Measurements from ENCODE around the gene OR2T6.
"Not testable (repeated sequence)": the region's sequence is repeated elsewhere in the genome, so short reads cannot be mapped to it uniquely, and the experiment has no call there.

The OR2T6 gene

GRCh38 chr1:248388426-248388825 is 12.9 kb downstream of the OR2T6 start:
- no peak for TF ChIP-seq Cebpa-rat (IDR thresholded peaks at IDR 0.05)
- H3K4me1 ChIP-seq = 0 out of 2 replicates have a peak, but pooled peaks cover 5% of the 10 kb centered on the region
- no peak overlapping the region for H3K4me3 ChIP-seq
- no peak overlapping the region for H3K4me2 ChIP-seq
- H3K27ac ChIP-seq = no peak overlapping the region
- H3K27me3 ChIP-seq = no peaks in the 10 kb centered on the region
- no peaks in the 10 kb centered on the region for H3K9me3 ChIP-seq
- H3K9ac ChIP-seq = no peak overlapping the region
- no peaks in the 10 kb centered on the region for H3K36me3 ChIP-seq
- no peaks in the 10 kb centered on the region for H4K20me1 ChIP-seq

- Histone ChIP-seq H3K27ac (no peak overlapping the region), H3K9ac (no peak overlapping the region), H3K9me3 (no peaks in the 10 kb centered on the region), H4K20me1 (no peaks in the 10 kb centered on the region), H3K36me3 (no peaks in the 10 kb centered on the region), H3K4me2 (no peak overlapping the region), H3K27me3 (no peaks in the 10 kb centered on the region), H3K4me1 (no peaks in the 10 kb centered on the region), H3K4me3 (no peak overlapping the region)
- no peak for TF ChIP-seq Cebpa-rat (IDR thresholded peaks at IDR 0.05)
These were observed 17.5 kb downstream of the OR2T6 start for GRCh38 chr1:248393050-248393449.

GRCh38 chr1:248402748-248403147 is 27.2 kb downstream of the OR2T6 start, which contains the start of gene OR2T1:
OR2T1 (plus strand) TSS chr1:248403048; CDS start chr1:248406148, 3,100 bp downstream.
- TF ChIP-seq Cebpa-rat (IDR thresholded peaks at IDR 0.05) = no peak
- no peak within 1 kb of the TSS for H3K4me3 ChIP-seq
- no peak within 1 kb of the TSS for H3K27ac ChIP-seq

GRCh38 chr1:248404024-248404423 is 28.5 kb downstream of the OR2T6 start:
- no peak overlapping the region for H3K27ac ChIP-seq
- no peaks in the 10 kb centered on the region for H4K20me1 ChIP-seq
- no peaks in the 10 kb centered on the region for H3K4me1 ChIP-seq
- no peak overlapping the region for H3K4me3 ChIP-seq
- 0 out of 2 replicates have a peak, but pooled peaks cover 3% of the 10 kb centered on the region for H3K9me3 ChIP-seq
- H3K36me3 ChIP-seq = no peaks in the 10 kb centered on the region
- H3K27me3 ChIP-seq = no peaks in the 10 kb centered on the region
- TF ChIP-seq Cebpa-rat (IDR thresholded peaks at IDR 0.05) = no peak
- H3K4me2 ChIP-seq = no peak overlapping the region
- H3K9ac ChIP-seq = no peak overlapping the region

More at GRCh38 chr1:248402748-248403147, 27.2 kb downstream of the OR2T6 start, which contains the start of gene OR2T1:
- no peak within 1 kb of the TSS for H3K9ac ChIP-seq
- no peaks in the 10 kb centered on the region for H4K20me1 ChIP-seq
- H3K27me3 ChIP-seq = no peaks in the 10 kb centered on the region
- no peak within 1 kb of the TSS for H3K4me2 ChIP-seq
- H3K9me3 ChIP-seq = no peaks in the 10 kb centered on the region
- H3K36me3 ChIP-seq = no peaks in the 10 kb centered on the region
- no peaks in the 10 kb centered on the region for H3K4me1 ChIP-seq

GRCh38 chr1:248406721-248407692 is 31.5 kb downstream of the OR2T6 start:
- Histone ChIP-seq H3K27me3 (no peaks in the 10 kb centered on the region), H3K9ac (no peak overlapping the region), H3K36me3 (no peaks in the 10 kb centered on the region), H3K9me3 (peaks cover 14% of the 10 kb centered on the region; the same call in 1 of the 2 replicates), H3K4me1 (no peaks in the 10 kb centered on the region), H3K4me3 (no peak overlapping the region), H4K20me1 (no peaks in the 10 kb centered on the region), H3K27ac (no peak overlapping the region), H3K4me2 (no peak overlapping the region)
- TF ChIP-seq Cebpa-rat (IDR thresholded peaks at IDR 0.05) = no peak

GRCh38 chr1:248416226-248416625 is 40.7 kb downstream of the OR2T6 start:
- Histone ChIP-seq H4K20me1 (no peaks in the 10 kb centered on the region), H3K27ac (no peak overlapping the region), H3K4me2 (peak overlapping the region; percentile 23; the same call in 1 of the 2 replicates), H3K9ac (no peak overlapping the region), H3K4me3 (no peak overlapping the region), H3K4me1 (peaks cover 7% of the 10 kb centered on the region), H3K9me3 (peaks cover 39% of the 10 kb centered on the region), H3K36me3 (no peaks in the 10 kb centered on the region), H3K27me3 (no peaks in the 10 kb centered on the region)
- no peak for TF ChIP-seq Cebpa-rat (IDR thresholded peaks at IDR 0.05)

- H3K9ac ChIP-seq = no peak overlapping the region
- no peak overlapping the region for H3K4me2 ChIP-seq
- H3K27ac ChIP-seq = no peak overlapping the region
- H3K36me3 ChIP-seq = no peaks in the 10 kb centered on the region
- TF ChIP-seq Cebpa-rat (IDR thresholded peaks at IDR 0.05) = no peak
- no peaks in the 10 kb centered on the region for H3K27me3 ChIP-seq
- no peak overlapping the region for H3K4me3 ChIP-seq
- peaks cover 7% of the 10 kb centered on the region for H3K4me1 ChIP-seq
- H4K20me1 ChIP-seq = no peaks in the 10 kb centered on the region
- H3K9me3 ChIP-seq = peaks cover 38% of the 10 kb centered on the region
These were observed 42.3 kb downstream of the OR2T6 start for GRCh38 chr1:248417854-248418253.

- H3K4me3 ChIP-seq = no peak overlapping the region
- H3K9me3 ChIP-seq = peaks cover 47% of the 10 kb centered on the region
- peaks cover 2% of the 10 kb centered on the region; the same call in 1 of the 2 replicates for H3K4me1 ChIP-seq
- H4K20me1 ChIP-seq = no peaks in the 10 kb centered on the region
- H3K4me2 ChIP-seq = no peak overlapping the region
- TF ChIP-seq Cebpa-rat (IDR thresholded peaks at IDR 0.05) = no peak
- H3K9ac ChIP-seq = no peak overlapping the region
- H3K27ac ChIP-seq = no peak overlapping the region
- H3K36me3 ChIP-seq = no peaks in the 10 kb centered on the region
- H3K27me3 ChIP-seq = no peaks in the 10 kb centered on the region
These were observed 45.8 kb downstream of the OR2T6 start for GRCh38 chr1:248421384-248421783.

- H4K20me1 ChIP-seq, H3K9ac ChIP-seq, H3K27me3 ChIP-seq, H3K4me2 ChIP-seq, H3K27ac ChIP-seq, H3K36me3 ChIP-seq, H3K4me3 ChIP-seq, H3K4me1 ChIP-seq: not testable (repeated sequence)
- H3K9me3 ChIP-seq = peaks cover 10% of the 10 kb centered on the region
These were observed 52.1 kb downstream of the OR2T6 start for GRCh38 chr1:248427526-248428191.

- H3K27ac ChIP-seq, H3K4me3 ChIP-seq, H3K9me3 ChIP-seq, H3K9ac ChIP-seq, H3K4me1 ChIP-seq, H3K36me3 ChIP-seq, H4K20me1 ChIP-seq, H3K27me3 ChIP-seq, H3K4me2 ChIP-seq: not testable (repeated sequence)
These were observed 52.6 kb downstream of the OR2T6 start for GRCh38 chr1:248428192-248428533.

GRCh38 chr1:248431683-248432082 is 56.1 kb downstream of the OR2T6 start:
- not testable (repeated sequence) for H3K9me3 ChIP-seq, H3K4me1 ChIP-seq, H3K4me2 ChIP-seq

GRCh38 chr1:248432201-248432600 is 56.7 kb downstream of the OR2T6 start:
- H4K20me1 ChIP-seq, H3K27me3 ChIP-seq, H3K27ac ChIP-seq, H3K36me3 ChIP-seq, H3K9me3 ChIP-seq, H3K4me3 ChIP-seq, H3K9ac ChIP-seq, H3K4me2 ChIP-seq, H3K4me1 ChIP-seq: not testable (repeated sequence)

More at GRCh38 chr1:248431683-248432082, 56.1 kb downstream of the OR2T6 start:
- not testable (repeated sequence) for H3K36me3 ChIP-seq, H3K9ac ChIP-seq, H3K4me3 ChIP-seq, H4K20me1 ChIP-seq, H3K27me3 ChIP-seq, H3K27ac ChIP-seq

- H3K27me3 ChIP-seq, H3K9ac ChIP-seq: not testable (repeated sequence)
These were observed 58.4 kb downstream of the OR2T6 start for GRCh38 chr1:248433811-248434415.

More at GRCh38 chr1:248433811-248434415, 58.4 kb downstream of the OR2T6 start:
- H3K9me3 ChIP-seq, H3K4me1 ChIP-seq, H3K4me2 ChIP-seq, H4K20me1 ChIP-seq, H3K36me3 ChIP-seq, H3K4me3 ChIP-seq, H3K27ac ChIP-seq: not testable (repeated sequence)
